Heart left ventricle (tissue), 16 donors: ENCODE data around the gene CAMTA1. TPM values are rescaled to one million over a fixed set of nuclear protein-coding genes. Genes with fewer than 3 reads are reported as not detected.

Experiments
- ATAC-seq, 4 donors: fragments of 200-7000 bp; cut with Tn5 transposase; one replicate each; pipeline ENCODE4 v1.9.1; 2020 to 2022; ENCODE audit warnings: moderate library complexity in 4 of 4, mild to moderate bottlenecking in 3 of 4, moderate number of reproducible peaks in 1 of 4
- DNase-seq, 5 donors: peaks; one replicate each; pipeline ENCODE4 v3.0.0-alpha.2; 2020
- H3K27ac ChIP-seq, 12 donors: fragments of 200-600 bp; sonication (generic) in 4 of 12; one replicate each; pipeline versions ENCODE4 v1.5.0 to v1.8.0; 2016 to 2022; ENCODE audit warnings: mild to moderate bottlenecking in 2 of 12
- H3K27me3 ChIP-seq, 9 donors: fragments of 200-600 bp; sonication (generic) in 2 of 9; one replicate each; pipeline versions ENCODE4 v1.5.1 to v1.8.0; 2016 to 2022; ENCODE audit warnings: mild to moderate bottlenecking in 3 of 9
- H3K36me3 ChIP-seq, 9 donors: fragments of 200-600 bp; sonication (generic) in 2 of 9; one replicate each; pipeline versions ENCODE4 v1.5.0 to v1.8.0; 2018 to 2022; ENCODE audit warnings: mild to moderate bottlenecking in 2 of 9
- H3K4me1 ChIP-seq, 12 donors: fragments of 200-600 bp; sonication (generic) in 4 of 12; one replicate each; pipeline versions ENCODE4 v1.5.0 to v1.8.0; 2016 to 2022; ENCODE audit warnings: mild to moderate bottlenecking in 3 of 12
- H3K4me3 ChIP-seq, 12 donors: fragments of 200-600 bp; sonication (generic) in 4 of 12; one replicate each; pipeline versions ENCODE4 v1.5.0 to v1.8.0; 2017 to 2022; ENCODE audit warnings: mild to moderate bottlenecking in 9 of 12, moderate library complexity in 4 of 12
- H3K9me3 ChIP-seq, 12 donors: fragments of 200-600 bp; sonication (generic) in 4 of 12; one replicate each; pipeline versions ENCODE4 v1.5.0 to v1.8.0; 2016 to 2022; ENCODE audit warnings: mild to moderate bottlenecking in 1 of 12
- CTCF ChIP-seq, 12 donors: fragments of 200-600 bp; sonication (generic) in 4 of 12; IDR thresholded peaks; one replicate each; pipeline versions ENCODE4 v1.5.0 to v1.8.0; 2018 to 2022; ENCODE audit warnings: antibody characterized with exemption in 12 of 12, mild to moderate bottlenecking in 5 of 12
- POLR2A ChIP-seq, 2 donors: fragments of 450-650 bp; IDR thresholded peaks; one replicate each; pipeline ENCODE4 v1.6.1; 2017; ENCODE audit warnings: antibody characterized with exemption in 2 of 2, mild to moderate bottlenecking in 2 of 2, moderate library complexity in 2 of 2
- WGBS, 4 donors: extraction: QIAGEN DNeasy Blood & Tissue Kit in 2 of 4; methylation state at CpG; one replicate each; pipeline versions ENCODE4 v1.1.5 to v1.1.7; 2013 to 2018; 5-methylcytosine and 5-hydroxymethylcytosine counted together
- intact Hi-C, 10 donors: fragments of 100-400 bp; cut with DNase I; formaldehyde crosslinking; loops; one replicate each; pipeline versions ENCODE4 v1.11.1 to v1.14.2; 2022
- polyA plus RNA-seq, 2 donors: library from polyadenylated mRNA; stranded (reverse); fragments of 200-250 nt; gene quantifications; one replicate each; pipeline ENCODE4 v1.2.3, GENCODE V29; 2013
- total RNA-seq, 9 donors: library from RNA; depleted of rRNA in 2 of 9; stranded (reverse); fragments of >200 nt in 2 of 9; fragmentation: NEBNext Ultra II Directional in 3 of 9; extraction: Animal tissue kit (Norgen Biotek cat#: 25700) in 3 of 9; gene quantifications; one replicate each; pipeline versions ENCODE4 v1.1.0 to v1.2.4, GENCODE V29; 2016 to 2023
- donor health status: ischemic (EF 13 %, LVEDD 7.1; RV severe dilation, severe dysfunction).
- donor health status: healthy with polysubstance abuse.
- donor health status: DM: no; HTN: yes; CAD: no.
- donor health status: DM: no; HTN: no; CAD: no.
- donor health status: ischemic (EF 25% LVEDD 6.9; RV normal size, moderate dysfunction).
- donor health status: ischemic (EF 25% LVEDD 5.7; RV mildly dilated, moderate dysfunction).
- donor health status: healthy.
- donor health status: DM: yes; HTN: yes; CAD: no.
- donor health status: ischemic (EF 35%, LVEDD 5.7; RV mildly dilated, moderate dysfunction).
- donor health status: nonischemic (EF 11% LVEDD 7.7; RV severe dilation, severe dysfunction).
- donor health status: DM: yes; HTN: yes; CAD: no.
- donor health status: PGD.
- donor health status: ischemic (EF 29% LVEDD 5.4; RV normal size, mild dysfunction).
- donor health status: nonischemic (EF 23%, LVEDD 6.1; RV moderate dilation, normal function).

CAMTA1 gene
- total and polyA plus RNA-seq, 11 donors, result 114 to 303 (median 137) TPM

GRCh38 chr1:7513081-7513480 lies 727.8 kb downstream of the CAMTA1 start:
- intact Hi-C loops, result loop anchor here in 1 of 10 donors (10.0 kb wide), 1 partner anchor 218 kb away; no protein-coding TSS in a partner anchor
- Histone ChIP-seq H3K4me1 (peaks cover 0 to 31% (median 6%) of the 10 kb centered on the region in 12 donors), H3K36me3 (no peaks in the 10 kb centered on the region), H3K27me3 (no peaks in the 10 kb centered on the region), H3K4me3 (no peak overlapping the region), H3K27ac (no peak overlapping the region), H3K9me3 (no peaks in the 10 kb centered on the region)
- DNase-seq (peak in 1 of 5 donors; percentile 2), ATAC-seq (no peak)
- WGBS, 4 donors, result 92 to 94% (median 93%) methylated on average over 9 to 10 of the region's 10 CpGs
- no peak for TF ChIP-seq POLR2A (IDR thresholded peaks at IDR 0.05)
- TF ChIP-seq CTCF (IDR thresholded peaks at IDR 0.05), result no peak

GRCh38 chr1:7515175-7515574 lies 729.9 kb downstream of the CAMTA1 start:
- Histone ChIP-seq H3K27me3 (no peaks in the 10 kb centered on the region), H3K4me3 (no peak overlapping the region), H3K9me3 (no peaks in the 10 kb centered on the region), H3K4me1 (peaks cover 0 to 28% (median 6%) of the 10 kb centered on the region in 12 donors), H3K36me3 (no peaks in the 10 kb centered on the region), H3K27ac (no peak overlapping the region)
- ATAC-seq, result no peak
- intact Hi-C loops, result loop anchor here in 3 of 10 donors (5.0 to 10.0 kb wide), 3 partner anchors 148 to 223 kb away; no protein-coding TSS in a partner anchor
- WGBS, 4 donors, result 71 to 92% (median 78%) methylated on average over 4 to 5 of the region's 5 CpGs
- TF ChIP-seq CTCF (IDR thresholded peaks at IDR 0.05), result no peak
- no peak for TF ChIP-seq POLR2A (IDR thresholded peaks at IDR 0.05)
- peak in 2 of 5 donors; percentile 15 to 34 for DNase-seq

GRCh38 chr1:7515904-7516303 lies 730.6 kb downstream of the CAMTA1 start:
- H3K4me3 ChIP-seq, result no peak overlapping the region
- DNase-seq, result no peak
- H3K27ac ChIP-seq, result no peak overlapping the region
- no peak for TF ChIP-seq CTCF (IDR thresholded peaks at IDR 0.05)
- TF ChIP-seq POLR2A (IDR thresholded peaks at IDR 0.05), result no peak
- intact Hi-C loops, result loop anchor here in 3 of 10 donors (5.0 to 10.0 kb wide), 3 partner anchors 149 to 224 kb away; no protein-coding TSS in a partner anchor
- no peaks in the 10 kb centered on the region for H3K27me3 ChIP-seq
- WGBS, 4 donors, result 79 to 92% (median 90%) methylated on average over 8 of the region's 8 CpGs
- no peaks in the 10 kb centered on the region for H3K9me3 ChIP-seq
- no peaks in the 10 kb centered on the region for H3K36me3 ChIP-seq
- peaks cover 0 to 28% (median 6%) of the 10 kb centered on the region in 12 donors for H3K4me1 ChIP-seq
- no peak for ATAC-seq

GRCh38 chr1:7516341-7516740 lies 731.1 kb downstream of the CAMTA1 start:
- Histone ChIP-seq H3K4me1 (peaks cover 0 to 28% (median 6%) of the 10 kb centered on the region in 12 donors), H3K9me3 (no peaks in the 10 kb centered on the region), H3K36me3 (no peaks in the 10 kb centered on the region), H3K27ac (peak overlapping the region in 1 of 12 donors; percentile 36), H3K4me3 (no peak overlapping the region), H3K27me3 (no peaks in the 10 kb centered on the region)
- WGBS, 4 donors, result 24 to 45% (median 35%) methylated on average over 4 of the region's 4 CpGs
- peak in 4 of 5 donors; percentile 30 to 59 (median 39) for DNase-seq
- intact Hi-C loops, result loop anchor here in 3 of 10 donors (5.0 to 10.0 kb wide), 3 partner anchors 149 to 224 kb away; no protein-coding TSS in a partner anchor
- TF ChIP-seq POLR2A (IDR thresholded peaks at IDR 0.05) (no peak), CTCF (IDR thresholded peaks at IDR 0.05) (peak in 4 of 12 donors; percentile 10 to 28 (median 20))
- peak; percentile 30 to 75 (median 47) for ATAC-seq
